Brain pericyte (primary cell): Measurements from ENCODE around the gene NFE2L2.
"Not testable (repeated sequence)": the region's sequence is repeated elsewhere in the genome, so short reads cannot be mapped to it uniquely, and the experiment has no call there.

Experiments used
- DNase-seq: peaks from one replicate; pipeline ENCODE4 v3.0.0-alpha.2; 2012; ENCODE audit warnings: low read depth, low spot score

Gene NFE2L2

GRCh38 chr2:177237932-177238331, 26.6 kb downstream of the NFE2L2 start:
- no peak for DNase-seq

- no peak for DNase-seq
Measured at GRCh38 chr2:177235855-177236437, 28.6 kb downstream of the NFE2L2 start.

DNA sequence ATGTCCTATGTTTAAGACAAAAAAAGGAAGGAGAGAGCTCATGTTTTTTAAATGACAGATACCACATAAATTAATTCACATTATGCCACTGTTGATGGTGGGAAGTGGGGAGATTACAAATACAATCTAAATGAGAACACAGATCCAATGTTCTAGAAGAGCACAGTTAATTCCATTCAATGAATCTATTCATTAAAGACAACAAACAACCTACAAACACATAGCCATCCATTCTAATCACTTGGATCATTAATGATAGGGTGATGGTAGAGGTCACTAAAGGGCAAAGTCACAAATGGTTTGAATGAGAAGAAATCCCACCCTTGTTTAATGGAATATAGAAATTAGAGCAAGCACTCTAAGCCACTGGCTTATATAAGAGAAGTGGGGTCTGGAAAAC, 30.3 kb downstream of the NFE2L2 start:
- no peak for DNase-seq

DNA sequence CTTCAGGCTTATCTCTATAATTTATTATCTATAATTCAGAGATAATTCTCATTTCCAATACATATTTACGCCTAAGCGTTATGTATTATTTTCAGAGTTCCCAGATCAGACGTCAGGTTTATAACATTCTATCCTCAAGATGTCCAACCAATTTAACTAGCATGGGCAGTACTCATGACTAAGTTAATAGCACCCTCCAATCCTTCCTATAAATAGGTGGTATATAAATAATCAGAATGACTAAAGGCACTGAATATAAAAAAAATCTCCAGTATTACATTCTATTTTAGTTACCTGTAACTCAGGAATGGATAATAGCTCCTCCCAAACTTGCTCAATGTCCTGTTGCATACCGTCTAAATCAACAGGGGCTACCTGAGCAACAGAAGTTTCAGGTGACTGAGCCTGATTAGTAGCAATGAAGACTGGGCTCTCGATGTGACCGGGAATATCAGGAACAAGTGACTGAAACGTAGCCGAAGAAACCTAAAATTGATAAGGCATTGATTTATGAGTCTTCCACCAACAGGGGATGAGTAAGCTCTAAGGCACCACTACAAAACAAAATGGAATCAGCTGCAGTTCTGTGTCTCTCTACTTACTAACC, 32.3 kb downstream of the NFE2L2 start:
- DNase-seq: no peak

DNA sequence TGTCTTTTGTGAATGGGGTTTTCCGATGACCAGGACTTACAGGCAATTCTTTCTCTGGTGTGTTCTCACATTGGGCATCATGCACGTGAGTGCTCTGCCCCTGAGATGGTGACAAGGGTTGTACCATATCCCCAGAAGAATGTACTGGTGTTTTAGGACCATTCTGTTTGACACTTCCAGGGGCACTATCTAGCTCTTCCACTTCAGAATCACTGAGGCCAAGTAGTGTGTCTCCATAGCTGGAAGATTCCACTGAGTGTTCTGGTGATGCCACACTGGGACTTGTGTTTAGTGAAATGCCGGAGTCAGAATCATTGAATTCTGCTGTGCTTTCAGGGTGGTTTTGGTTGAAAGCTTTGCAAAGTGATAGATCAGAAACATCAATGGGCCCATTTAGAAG, 33.3 kb downstream of the NFE2L2 start:
- DNase-seq: no peak

DNA sequence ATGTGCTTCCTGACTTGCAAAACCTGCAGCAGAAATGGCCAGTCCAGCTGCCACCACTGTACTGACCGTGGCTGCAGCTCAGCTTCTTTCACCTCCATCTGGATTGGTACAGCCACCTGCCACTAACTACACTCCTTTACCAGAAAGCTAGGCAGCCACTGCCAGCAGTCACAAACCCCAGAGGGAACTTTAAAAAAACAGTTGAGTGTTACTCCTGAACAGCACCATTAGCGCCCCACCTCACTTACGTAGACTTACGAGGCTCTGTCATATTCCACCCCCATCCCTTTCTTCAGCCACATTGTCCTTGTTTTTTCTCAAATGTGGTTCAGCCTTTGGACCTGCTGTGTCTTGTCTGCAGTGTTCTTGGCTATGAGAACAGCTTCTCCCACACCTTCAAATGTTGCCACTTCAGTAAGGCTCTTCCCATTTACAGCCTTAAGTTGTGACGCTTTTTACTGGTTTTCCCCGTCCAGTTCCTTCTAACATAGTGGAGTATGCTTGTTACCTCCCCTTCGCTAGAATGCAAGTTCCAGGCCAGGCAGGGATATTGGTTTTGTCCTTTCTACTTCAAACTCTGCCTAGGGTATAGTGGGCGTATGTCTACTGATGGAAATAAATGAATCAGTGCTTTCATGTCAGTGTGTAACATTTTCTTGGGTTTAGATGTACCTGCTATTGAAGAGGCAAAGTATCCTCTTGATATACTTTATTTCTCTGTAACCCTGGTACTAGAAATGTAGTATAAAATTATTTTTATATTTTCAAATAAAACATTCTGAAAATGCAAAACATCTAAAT, 34.9 kb downstream of the NFE2L2 start:
- no peak for DNase-seq

GRCh38 chr2:177225965-177226360, 38.6 kb downstream of the NFE2L2 start:
- no peak for DNase-seq

- not testable (repeated sequence) for DNase-seq
Measured at GRCh38 chr2:177223436-177223835, 41.1 kb downstream of the NFE2L2 start.

- no peak for DNase-seq
Measured at GRCh38 chr2:177221970-177222369, 42.6 kb downstream of the NFE2L2 start.

GRCh38 chr2:177221534-177221933, 43.0 kb downstream of the NFE2L2 start:
- no peak for DNase-seq

GRCh38 chr2:177219787-177220186, 44.7 kb downstream of the NFE2L2 start:
- DNase-seq: not testable (repeated sequence)

DNA sequence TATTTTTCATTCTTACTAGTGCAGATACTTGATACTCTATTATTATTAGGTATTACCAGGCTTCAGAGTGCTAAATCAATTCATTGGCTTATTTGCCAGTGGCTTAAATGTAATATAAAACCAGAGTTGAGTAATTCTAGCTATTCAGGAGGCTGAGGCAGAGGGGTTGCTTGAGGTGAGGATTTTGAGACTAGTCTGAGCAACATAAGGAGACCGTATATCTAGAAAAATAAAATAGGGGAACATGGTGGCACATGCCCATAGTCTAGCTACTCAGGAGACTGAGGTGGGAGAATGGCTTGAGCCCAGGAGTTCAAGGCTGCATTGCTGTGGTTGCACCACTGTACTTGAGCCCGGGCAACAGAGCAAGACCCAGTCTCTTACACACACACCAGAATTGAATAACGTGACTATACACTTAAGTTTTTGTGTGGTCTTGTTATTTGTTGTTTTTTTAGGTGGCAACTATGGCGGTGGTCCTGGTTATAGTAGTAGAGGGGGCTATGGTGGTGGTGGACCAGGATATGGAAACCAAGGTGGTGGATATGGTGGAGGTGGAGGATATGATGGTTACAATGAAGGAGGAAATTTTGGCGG, 47.2 kb downstream of the NFE2L2 start:
- no peak for DNase-seq

- DNase-seq: peak; percentile 62
Measured at GRCh38 chr2:177212891-177213856, 51.4 kb downstream of the NFE2L2 start.

GRCh38 chr2:177212106-177212890, 52.2 kb downstream of the NFE2L2 start, which contains the start of gene HNRNPA3:
TSS of gene HNRNPA3 (plus strand) at chr2:177212794. CDS start at chr2:177212800, 6 bp downstream.
- DNase-seq: peak; percentile 98

- no peak for DNase-seq
Measured at GRCh38 chr2:177211576-177212105, 52.9 kb downstream of the NFE2L2 start.

- DNase-seq: no peak
Measured at GRCh38 chr2:177211169-177211568, 53.4 kb downstream of the NFE2L2 start.

DNA sequence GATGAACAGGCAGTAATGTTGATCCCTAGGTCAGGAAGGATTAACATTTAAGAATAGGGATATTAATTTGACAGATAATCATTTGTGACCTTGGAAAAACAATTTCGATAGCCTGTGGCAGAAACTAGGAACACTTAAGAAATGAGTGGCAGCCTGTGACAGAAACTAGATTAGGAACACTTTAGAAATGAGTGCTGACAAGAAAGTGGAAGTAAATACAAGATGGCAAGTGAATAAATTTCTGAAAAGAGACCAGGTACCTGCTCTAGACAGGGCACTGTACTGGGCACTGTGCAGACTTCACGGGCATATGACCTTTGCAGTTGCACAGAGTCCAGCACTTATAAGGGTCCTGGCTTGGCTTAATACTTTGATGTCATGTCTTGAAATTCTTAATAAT, 57.4 kb downstream of the NFE2L2 start:
- no peak for DNase-seq

DNA sequence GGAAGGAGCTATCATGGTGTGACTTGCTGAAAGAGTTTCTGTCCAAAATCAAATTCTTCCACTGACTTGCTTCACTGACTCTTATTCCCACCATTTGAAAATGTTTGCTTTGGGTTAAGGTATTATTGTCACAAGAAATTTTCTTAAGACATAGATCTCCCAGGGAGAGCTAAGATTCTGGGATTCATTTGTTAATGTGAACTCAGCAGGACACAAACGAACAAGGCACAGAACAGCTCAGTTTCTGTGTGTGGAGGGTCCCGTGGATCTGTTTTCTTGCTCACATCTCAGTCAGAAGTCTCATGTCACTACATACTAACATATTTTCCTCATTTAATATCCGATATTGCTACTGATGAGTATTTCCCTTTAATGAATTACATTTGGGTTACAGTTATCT, 60.1 kb downstream of the NFE2L2 start:
- no peak for DNase-seq

- no peak for DNase-seq
Measured at GRCh38 chr2:177201919-177202346, 62.6 kb downstream of the NFE2L2 start.

DNA sequence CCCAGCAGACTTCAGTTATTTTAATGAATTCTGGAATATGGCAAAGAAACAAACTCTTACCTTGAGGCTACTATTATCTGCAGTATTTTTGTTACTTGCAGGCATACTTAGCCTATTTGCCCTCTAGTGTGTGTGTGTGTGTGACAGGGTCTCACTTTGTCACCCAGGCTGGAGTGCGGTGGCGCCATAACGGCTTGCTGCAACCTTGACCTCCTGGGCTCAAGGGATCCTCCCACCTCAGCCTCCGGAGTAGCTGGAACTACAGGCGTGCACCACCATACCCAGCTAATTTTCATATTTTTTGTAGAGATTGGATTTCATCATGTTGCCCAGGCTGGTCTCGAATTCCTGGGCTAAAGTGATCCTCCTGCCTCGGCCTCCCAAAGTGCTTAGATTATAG, 64.1 kb downstream of the NFE2L2 start:
- DNase-seq: not testable (repeated sequence)
